ENCODE measurements around the gene RPN1.

- no peak for TF ChIP-seq CTCF (IDR thresholded peaks at IDR 0.05; ENCODE audit: insufficient read depth, low read depth, low read length)
- no peak for TF ChIP-seq EZH2 (IDR thresholded peaks at IDR 0.05; ENCODE audit: insufficient read depth, low read length)
These were observed 29.4 kb downstream of the RPN1 start for GRCh38 chr3:128621234-128621633.

Measured in astrocyte (in vitro differentiated cells and primary cell).